ENCODE data around the gene LRRC17.

DNA sequence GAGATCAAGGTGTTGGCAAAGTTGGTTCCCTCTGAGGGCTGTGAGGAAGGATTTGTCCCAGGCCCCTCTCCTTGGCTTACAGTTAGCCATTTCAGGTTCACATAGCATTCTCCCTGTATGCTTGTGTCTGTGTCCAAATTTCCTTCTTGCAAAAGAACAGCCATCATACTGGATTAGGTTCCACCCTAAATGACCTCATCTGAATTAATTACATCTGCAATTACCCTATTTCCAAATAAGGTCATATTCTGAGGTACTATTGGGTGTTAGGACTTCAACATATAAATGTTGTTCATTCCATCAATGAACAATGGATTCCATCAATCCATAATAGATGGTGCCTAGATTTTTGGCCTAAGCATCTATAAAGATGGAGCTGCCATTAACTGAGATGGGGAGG is 16.2 kb upstream of the LRRC17 start:
- TF ChIP-seq CTCF (IDR thresholded peaks at IDR 0.05; ENCODE audit: low read length) (no peak), EZH2 (IDR thresholded peaks at IDR 0.05; ENCODE audit: borderline replicate concordance, low read length) (no peak)
